ENCODE results near the gene DROSHA.
"Not testable (repeated sequence)": the region's sequence is repeated elsewhere in the genome, so short reads cannot be mapped to it uniquely, and the experiment has no call there.

The DROSHA gene

GRCh38 chr5:31553863-31554262, 22.0 kb upstream of the DROSHA start:
- Mint-ChIP-seq H3K4me3 (no peak overlapping the region), H3K9me3 (no peaks in the 10 kb centered on the region), H3K4me1 (ENCODE audit: low read depth) (no peaks in the 10 kb centered on the region), H3K27ac (no peak overlapping the region), H3K27me3 (ENCODE audit: low read depth) (no peaks in the 10 kb centered on the region), H3K36me3 (ENCODE audit: low read depth) (peaks cover 45% of the 10 kb centered on the region)

- H3K4me1 Mint-ChIP-seq (ENCODE audit: low read depth) = no peaks in the 10 kb centered on the region
- peaks cover 57% of the 10 kb centered on the region for H3K36me3 Mint-ChIP-seq (ENCODE audit: low read depth)
- no peaks in the 10 kb centered on the region for H3K9me3 Mint-ChIP-seq
- no peak overlapping the region for H3K27ac Mint-ChIP-seq
- H3K4me3 Mint-ChIP-seq = no peak overlapping the region
- H3K27me3 Mint-ChIP-seq (ENCODE audit: low read depth) = no peaks in the 10 kb centered on the region
Measured at GRCh38 chr5:31551878-31552277, 20.0 kb upstream of the DROSHA start.

GRCh38 chr5:31549114-31549513, 17.2 kb upstream of the DROSHA start:
- H3K36me3 Mint-ChIP-seq (ENCODE audit: low read depth) = peaks cover 59% of the 10 kb centered on the region
- not testable (repeated sequence) for H3K27ac Mint-ChIP-seq; H3K9me3 Mint-ChIP-seq; H3K27me3 Mint-ChIP-seq (ENCODE audit: low read depth); H3K4me1 Mint-ChIP-seq (ENCODE audit: low read depth); H3K4me3 Mint-ChIP-seq

GRCh38 chr5:31537851-31538250, 6.0 kb upstream of the DROSHA start:
- Mint-ChIP-seq H3K36me3 (ENCODE audit: low read depth) (peaks cover 54% of the 10 kb centered on the region), H3K4me1 (ENCODE audit: low read depth) (peaks cover 22% of the 10 kb centered on the region), H3K27ac (no peak overlapping the region)

GRCh38 chr5:31537349-31537748, 5.5 kb upstream of the DROSHA start:
- Mint-ChIP-seq H3K36me3 (ENCODE audit: low read depth) (peaks cover 49% of the 10 kb centered on the region), H3K4me1 (ENCODE audit: low read depth) (peaks cover 22% of the 10 kb centered on the region), H3K27me3 (ENCODE audit: low read depth) (no peaks in the 10 kb centered on the region), H3K27ac (no peak overlapping the region), H3K9me3 (no peaks in the 10 kb centered on the region), H3K4me3 (no peak overlapping the region)

More at GRCh38 chr5:31537851-31538250, 6.0 kb upstream of the DROSHA start:
- Mint-ChIP-seq H3K4me3 (no peak overlapping the region), H3K9me3 (no peaks in the 10 kb centered on the region), H3K27me3 (ENCODE audit: low read depth) (no peaks in the 10 kb centered on the region)

GRCh38 chr5:31536873-31537272, 5.0 kb upstream of the DROSHA start:
- Mint-ChIP-seq H3K9me3 (no peaks in the 10 kb centered on the region), H3K4me3 (no peak overlapping the region), H3K27ac (no peak overlapping the region)

GRCh38 chr5:31534527-31535046, 2.7 kb upstream of the DROSHA start:
- Mint-ChIP-seq H3K4me3 (peak overlapping the region; percentile 41), H3K27me3 (ENCODE audit: low read depth) (no peaks in the 10 kb centered on the region), H3K36me3 (ENCODE audit: low read depth) (peaks cover 39% of the 10 kb centered on the region), H3K4me1 (ENCODE audit: low read depth) (peaks cover 41% of the 10 kb centered on the region), H3K9me3 (no peaks in the 10 kb centered on the region), H3K27ac (no peak overlapping the region)

More at GRCh38 chr5:31536873-31537272, 5.0 kb upstream of the DROSHA start:
- H3K4me1 Mint-ChIP-seq (ENCODE audit: low read depth) = peaks cover 23% of the 10 kb centered on the region
- H3K27me3 Mint-ChIP-seq (ENCODE audit: low read depth) = no peaks in the 10 kb centered on the region
- H3K36me3 Mint-ChIP-seq (ENCODE audit: low read depth) = peaks cover 47% of the 10 kb centered on the region

- Mint-ChIP-seq H3K4me1 (ENCODE audit: low read depth) (peaks cover 42% of the 10 kb centered on the region), H3K9me3 (no peaks in the 10 kb centered on the region), H3K27me3 (ENCODE audit: low read depth) (no peaks in the 10 kb centered on the region), H3K36me3 (ENCODE audit: low read depth) (peaks cover 40% of the 10 kb centered on the region), H3K27ac (peak overlapping the region; percentile 82), H3K4me3 (peak overlapping the region; percentile 95)
Measured at GRCh38 chr5:31531543-31531887, 378 bp downstream of the DROSHA start.

GRCh38 chr5:31530541-31531265, 1.2 kb downstream of the DROSHA start:
- H3K27me3 Mint-ChIP-seq (ENCODE audit: low read depth) = no peaks in the 10 kb centered on the region
- peaks cover 42% of the 10 kb centered on the region for H3K4me1 Mint-ChIP-seq (ENCODE audit: low read depth)
- H3K27ac Mint-ChIP-seq = no peak overlapping the region
- H3K36me3 Mint-ChIP-seq (ENCODE audit: low read depth) = peaks cover 40% of the 10 kb centered on the region
- peak overlapping the region; percentile 95 for H3K4me3 Mint-ChIP-seq
- H3K9me3 Mint-ChIP-seq = no peaks in the 10 kb centered on the region

- peaks cover 41% of the 10 kb centered on the region for H3K36me3 Mint-ChIP-seq (ENCODE audit: low read depth)
- H3K27me3 Mint-ChIP-seq (ENCODE audit: low read depth) = no peaks in the 10 kb centered on the region
- H3K9me3 Mint-ChIP-seq = no peaks in the 10 kb centered on the region
- H3K4me1 Mint-ChIP-seq (ENCODE audit: low read depth) = peaks cover 10% of the 10 kb centered on the region
- H3K27ac Mint-ChIP-seq = no peak overlapping the region
- H3K4me3 Mint-ChIP-seq = no peak overlapping the region
Measured at GRCh38 chr5:31523041-31523440, 8.9 kb downstream of the DROSHA start.

- peaks cover 5% of the 10 kb centered on the region for H3K4me1 Mint-ChIP-seq (ENCODE audit: low read depth)
- peaks cover 23% of the 10 kb centered on the region for H3K36me3 Mint-ChIP-seq (ENCODE audit: low read depth)
- no peak overlapping the region for H3K4me3 Mint-ChIP-seq
- H3K9me3 Mint-ChIP-seq = no peaks in the 10 kb centered on the region
- H3K27me3 Mint-ChIP-seq (ENCODE audit: low read depth) = no peaks in the 10 kb centered on the region
- no peak overlapping the region for H3K27ac Mint-ChIP-seq
Measured at GRCh38 chr5:31516802-31517201, 15.1 kb downstream of the DROSHA start.

- Mint-ChIP-seq H3K27ac (no peak overlapping the region), H3K9me3 (no peaks in the 10 kb centered on the region), H3K36me3 (ENCODE audit: low read depth) (peaks cover 41% of the 10 kb centered on the region), H3K4me3 (no peak overlapping the region), H3K4me1 (ENCODE audit: low read depth) (no peaks in the 10 kb centered on the region), H3K27me3 (ENCODE audit: low read depth) (no peaks in the 10 kb centered on the region)
Measured at GRCh38 chr5:31511305-31511704, 20.6 kb downstream of the DROSHA start.

- no peak overlapping the region for H3K27ac Mint-ChIP-seq
- H3K27me3 Mint-ChIP-seq (ENCODE audit: low read depth) = no peaks in the 10 kb centered on the region
- no peaks in the 10 kb centered on the region for H3K9me3 Mint-ChIP-seq
- no peaks in the 10 kb centered on the region for H3K4me1 Mint-ChIP-seq (ENCODE audit: low read depth)
- no peak overlapping the region for H3K4me3 Mint-ChIP-seq
- H3K36me3 Mint-ChIP-seq (ENCODE audit: low read depth) = peaks cover 42% of the 10 kb centered on the region
Measured at GRCh38 chr5:31504529-31504928, 27.4 kb downstream of the DROSHA start.

- Mint-ChIP-seq H3K9me3 (no peaks in the 10 kb centered on the region), H3K27me3 (ENCODE audit: low read depth) (no peaks in the 10 kb centered on the region), H3K36me3 (ENCODE audit: low read depth) (peaks cover 40% of the 10 kb centered on the region), H3K4me3 (no peak overlapping the region), H3K4me1 (ENCODE audit: low read depth) (no peaks in the 10 kb centered on the region), H3K27ac (no peak overlapping the region)
Measured at GRCh38 chr5:31502506-31502905, 29.4 kb downstream of the DROSHA start.

- no peaks in the 10 kb centered on the region for H3K9me3 Mint-ChIP-seq
Measured at GRCh38 chr5:31500256-31500655, 31.6 kb downstream of the DROSHA start.

More at GRCh38 chr5:31500256-31500655, 31.6 kb downstream of the DROSHA start:
- Mint-ChIP-seq H3K36me3 (ENCODE audit: low read depth) (peaks cover 44% of the 10 kb centered on the region), H3K4me3 (no peak overlapping the region), H3K27me3 (ENCODE audit: low read depth) (no peaks in the 10 kb centered on the region), H3K4me1 (ENCODE audit: low read depth) (no peaks in the 10 kb centered on the region), H3K27ac (no peak overlapping the region)
